Measurements from ENCODE around the gene THUMPD3. TPM values are rescaled to one million over a fixed set of nuclear protein-coding genes. Genes with fewer than 3 reads are reported as not detected.

Gene THUMPD3
- total and polyA plus RNA-seq, 2 of the 13 experiments (the other 11 are each of a cell fraction or from before 2014, with no cell fraction given) = 31.2 to 44.1 TPM

DNA sequence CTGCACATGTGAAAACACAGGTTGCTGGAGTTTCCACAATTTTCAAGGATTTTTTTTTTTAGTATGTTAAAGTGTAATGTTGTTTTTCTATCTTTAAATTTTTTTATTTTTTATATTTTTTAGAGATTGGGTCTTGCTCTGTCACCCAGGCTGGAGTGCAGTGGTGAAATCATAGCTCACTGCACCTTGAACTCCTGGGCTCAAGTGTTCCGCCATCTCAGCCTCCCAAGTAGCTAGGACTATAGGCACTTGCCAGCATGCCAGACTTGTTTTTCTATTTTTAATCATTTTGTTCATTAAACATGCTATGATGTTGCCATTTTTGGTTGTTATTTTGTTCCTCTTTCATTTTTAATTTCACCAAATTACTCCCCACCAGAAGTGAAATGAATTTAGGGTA lies 16.7 kb upstream of the THUMPD3 start (continued):
- TF ChIP-seq, protein P1, sequence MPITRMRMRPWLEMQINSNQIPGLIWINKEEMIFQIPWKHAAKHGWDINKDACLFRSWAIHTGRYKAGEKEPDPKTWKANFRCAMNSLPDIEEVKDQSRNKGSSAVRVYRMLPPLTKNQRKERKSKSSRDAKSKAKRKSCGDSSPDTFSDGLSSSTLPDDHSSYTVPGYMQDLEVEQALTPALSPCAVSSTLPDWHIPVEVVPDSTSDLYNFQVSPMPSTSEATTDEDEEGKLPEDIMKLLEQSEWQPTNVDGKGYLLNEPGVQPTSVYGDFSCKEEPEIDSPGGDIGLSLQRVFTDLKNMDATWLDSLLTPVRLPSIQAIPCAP (CRISPR knock-in tag; IDR thresholded peaks at IDR 0.05; ENCODE audit: low read depth) = no peak
- TF ChIP-seq EEA1 (CRISPR knock-in tag; IDR thresholded peaks at IDR 0.05; ENCODE audit: borderline replicate concordance) (no peak), PHF21A (CRISPR knock-in tag; IDR thresholded peaks at IDR 0.05) (no peak), ZNF543 (CRISPR knock-in tag; IDR thresholded peaks at IDR 0.05) (no peak), ZNF749 (CRISPR knock-in tag; IDR thresholded peaks at IDR 0.05; ENCODE audit: borderline replicate concordance) (no peak), ZNF792 (CRISPR knock-in tag; IDR thresholded peaks at IDR 0.05) (no peak), RAD21 (CRISPR knock-in tag; IDR thresholded peaks at IDR 0.05) (no peak), TEAD2 (CRISPR knock-in tag; IDR thresholded peaks at IDR 0.05) (no peak), ZNF879 (CRISPR knock-in tag; IDR thresholded peaks at IDR 0.05) (no peak)
- TF ChIP-seq, protein P2, sequence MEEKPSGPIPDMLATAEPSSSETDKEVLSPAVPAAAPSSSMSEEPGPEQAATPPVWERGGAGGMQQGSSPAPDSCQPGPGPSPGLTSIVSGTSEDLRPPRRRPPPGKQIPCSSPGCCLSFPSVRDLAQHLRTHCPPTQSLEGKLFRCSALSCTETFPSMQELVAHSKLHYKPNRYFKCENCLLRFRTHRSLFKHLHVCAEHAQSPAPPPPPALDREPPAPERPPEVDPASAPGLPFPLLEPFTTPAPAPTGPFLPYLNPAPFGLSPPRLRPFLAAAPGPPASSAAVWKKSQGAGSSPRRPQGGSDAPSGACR (CRISPR knock-in tag; IDR thresholded peaks at IDR 0.05) = no peak
- TF ChIP-seq, protein P3, sequence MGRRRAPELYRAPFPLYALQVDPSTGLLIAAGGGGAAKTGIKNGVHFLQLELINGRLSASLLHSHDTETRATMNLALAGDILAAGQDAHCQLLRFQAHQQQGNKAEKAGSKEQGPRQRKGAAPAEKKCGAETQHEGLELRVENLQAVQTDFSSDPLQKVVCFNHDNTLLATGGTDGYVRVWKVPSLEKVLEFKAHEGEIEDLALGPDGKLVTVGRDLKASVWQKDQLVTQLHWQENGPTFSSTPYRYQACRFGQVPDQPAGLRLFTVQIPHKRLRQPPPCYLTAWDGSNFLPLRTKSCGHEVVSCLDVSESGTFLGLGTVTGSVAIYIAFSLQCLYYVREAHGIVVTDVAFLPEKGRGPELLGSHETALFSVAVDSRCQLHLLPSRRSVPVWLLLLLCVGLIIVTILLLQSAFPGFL (CRISPR knock-in tag; IDR thresholded peaks at IDR 0.05) = no peak
- TF ChIP-seq, protein P4, sequence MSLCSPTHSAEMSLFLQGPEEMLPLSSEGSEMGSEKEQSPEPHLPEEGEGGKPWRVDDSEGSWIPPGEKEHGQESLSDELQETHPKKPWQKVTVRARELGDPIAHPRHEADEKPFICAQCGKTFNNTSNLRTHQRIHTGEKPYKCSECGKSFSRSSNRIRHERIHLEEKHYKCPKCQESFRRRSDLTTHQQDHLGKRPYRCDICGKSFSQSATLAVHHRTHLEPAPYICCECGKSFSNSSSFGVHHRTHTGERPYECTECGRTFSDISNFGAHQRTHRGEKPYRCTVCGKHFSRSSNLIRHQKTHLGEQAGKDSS (CRISPR knock-in tag; IDR thresholded peaks at IDR 0.05; ENCODE audit: borderline replicate concordance, low read depth) = no peak

All from HepG2 (cell line).